ENCODE results near the gene CEMIP2. TPM values are rescaled to one million over a fixed set of nuclear protein-coding genes. Genes with fewer than 3 reads are reported as not detected.

CEMIP2 gene
- total RNA-seq, 3 donors from 2014 or later (not counting 1 experiment from before 2014, with no cell fraction given): 204 to 326 (median 230) TPM

DNA sequence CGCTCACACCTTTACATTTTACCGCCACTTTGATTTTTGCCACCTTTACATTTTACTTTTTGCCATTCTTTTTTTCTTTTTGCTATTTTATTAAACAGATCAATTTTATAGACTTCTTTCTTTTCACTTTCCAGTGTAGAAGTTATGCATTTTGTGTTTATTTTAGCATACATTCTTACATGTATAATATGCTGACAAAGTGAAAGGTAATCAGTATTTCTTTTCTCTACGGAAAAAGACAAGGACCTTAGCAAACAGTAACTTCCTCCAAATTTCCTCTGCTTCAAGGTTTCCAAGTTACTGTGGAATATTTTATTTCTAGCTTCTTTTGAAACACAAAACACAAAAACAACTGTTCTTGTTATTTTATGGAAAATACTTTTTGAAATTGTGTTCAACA is 97.0 kb downstream of the CEMIP2 start:
- intact Hi-C loops (cut with micrococcal nuclease): no loop called here
- Histone ChIP-seq H3K36me3 (ENCODE audit: control insufficient read depth, insufficient read depth, low read length) (no peaks in the 10 kb centered on the region), H3K9me3 (ENCODE audit: control insufficient read depth, insufficient read depth, low read length) (no peaks in the 10 kb centered on the region), H3K4me1 (ENCODE audit: control insufficient read depth, insufficient read depth, low read length) (no peaks in the 10 kb centered on the region), H3K27ac (ENCODE audit: low read length) (no peak overlapping the region), H3K27me3 (ENCODE audit: control insufficient read depth, insufficient read depth, low read length) (no peaks in the 10 kb centered on the region), H3K4me3 (ENCODE audit: low read length) (no peak overlapping the region)
- no peak for ATAC-seq
- peaks cover 0 to 12% of the 10 kb centered on the region in 2 donors for H3K4me1 Mint-ChIP-seq
- DNase-seq: no peak
- H3K4me3 Mint-ChIP-seq: no peak overlapping the region
- H3K36me3 Mint-ChIP-seq: no peaks in the 10 kb centered on the region
- no CpG with 5 or more reads among the region's 3 CpGs for WGBS (ENCODE audit: insufficient coverage)
- TF ChIP-seq, protein P1, sequence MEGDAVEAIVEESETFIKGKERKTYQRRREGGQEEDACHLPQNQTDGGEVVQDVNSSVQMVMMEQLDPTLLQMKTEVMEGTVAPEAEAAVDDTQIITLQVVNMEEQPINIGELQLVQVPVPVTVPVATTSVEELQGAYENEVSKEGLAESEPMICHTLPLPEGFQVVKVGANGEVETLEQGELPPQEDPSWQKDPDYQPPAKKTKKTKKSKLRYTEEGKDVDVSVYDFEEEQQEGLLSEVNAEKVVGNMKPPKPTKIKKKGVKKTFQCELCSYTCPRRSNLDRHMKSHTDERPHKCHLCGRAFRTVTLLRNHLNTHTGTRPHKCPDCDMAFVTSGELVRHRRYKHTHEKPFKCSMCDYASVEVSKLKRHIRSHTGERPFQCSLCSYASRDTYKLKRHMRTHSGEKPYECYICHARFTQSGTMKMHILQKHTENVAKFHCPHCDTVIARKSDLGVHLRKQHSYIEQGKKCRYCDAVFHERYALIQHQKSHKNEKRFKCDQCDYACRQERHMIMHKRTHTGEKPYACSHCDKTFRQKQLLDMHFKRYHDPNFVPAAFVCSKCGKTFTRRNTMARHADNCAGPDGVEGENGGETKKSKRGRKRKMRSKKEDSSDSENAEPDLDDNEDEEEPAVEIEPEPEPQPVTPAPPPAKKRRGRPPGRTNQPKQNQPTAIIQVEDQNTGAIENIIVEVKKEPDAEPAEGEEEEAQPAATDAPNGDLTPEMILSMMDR (IDR thresholded peaks at IDR 0.05): no peak
- no peaks in the 10 kb centered on the region for H3K9me3 Mint-ChIP-seq
- no peaks in the 10 kb centered on the region for H3K27me3 Mint-ChIP-seq (ENCODE audit: low read depth in 2 of 2)
- H3K27ac Mint-ChIP-seq: no peak overlapping the region

GRCh38 chr9:71670121-71670520 is 98.2 kb downstream of the CEMIP2 start:
- no peak for DNase-seq
- H3K4me3 Mint-ChIP-seq: no peak overlapping the region
- H3K4me1 Mint-ChIP-seq: peaks cover 0 to 6% of the 10 kb centered on the region in 2 donors
- intact Hi-C loops (cut with micrococcal nuclease): no loop called here
- H3K36me3 Mint-ChIP-seq: no peaks in the 10 kb centered on the region
- no peaks in the 10 kb centered on the region for H3K9me3 Mint-ChIP-seq
- TF ChIP-seq, protein P1 (IDR thresholded peaks at IDR 0.05): no peak
- H3K27me3 Mint-ChIP-seq (ENCODE audit: low read depth in 2 of 2): no peaks in the 10 kb centered on the region
- H3K27ac ChIP-seq (ENCODE audit: low read length): no peak overlapping the region
- H3K9me3 ChIP-seq (ENCODE audit: control insufficient read depth, insufficient read depth, low read length): no peaks in the 10 kb centered on the region
- no peaks in the 10 kb centered on the region for H3K36me3 ChIP-seq (ENCODE audit: control insufficient read depth, insufficient read depth, low read length)
- no peaks in the 10 kb centered on the region for H3K27me3 ChIP-seq (ENCODE audit: control insufficient read depth, insufficient read depth, low read length)
- H3K4me3 ChIP-seq (ENCODE audit: low read length): no peak overlapping the region
- H3K27ac Mint-ChIP-seq: no peak overlapping the region
- H3K4me1 ChIP-seq (ENCODE audit: control insufficient read depth, insufficient read depth, low read length): no peaks in the 10 kb centered on the region
- ATAC-seq: no peak
- 100% methylated on average over 1 of the region's 1 CpG for WGBS (ENCODE audit: insufficient coverage)

DNA sequence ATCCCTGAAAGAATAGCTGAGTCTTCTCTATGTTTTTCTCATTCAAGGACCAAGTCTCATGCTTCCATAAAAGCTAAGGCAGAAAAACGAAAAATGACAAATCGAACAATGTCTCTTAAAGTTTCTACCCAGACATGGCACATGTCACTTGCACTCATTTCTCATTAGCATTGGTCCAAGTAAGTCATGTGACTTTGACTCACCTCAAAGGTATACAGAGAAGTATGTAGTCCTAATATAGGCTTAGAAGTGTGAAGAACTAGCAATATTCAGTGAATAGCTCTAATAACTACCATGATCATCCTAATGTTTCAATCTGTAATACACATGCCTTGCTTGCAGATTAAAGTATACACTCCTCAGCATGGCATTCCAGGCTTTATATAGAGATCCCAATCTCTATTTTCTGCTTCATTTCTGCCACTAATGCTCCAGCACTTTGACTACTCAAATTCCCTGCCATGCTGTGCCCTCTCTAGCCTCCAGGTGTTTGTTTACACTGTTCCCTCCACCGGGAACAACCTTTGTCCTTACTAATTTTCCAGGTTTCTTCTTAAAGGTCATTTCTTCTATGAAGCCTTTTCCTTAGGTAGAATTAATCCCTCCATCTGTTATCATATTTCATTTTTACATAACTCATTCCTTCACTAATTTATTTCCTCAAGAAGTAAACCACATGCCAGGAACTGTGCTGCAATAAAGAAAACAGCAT is 98.9 kb downstream of the CEMIP2 start:
- WGBS (ENCODE audit: insufficient coverage): 100% methylated on average over 3 of the region's 3 CpGs
- ATAC-seq: no peak
- TF ChIP-seq, protein P1 (IDR thresholded peaks at IDR 0.05): no peak

GRCh38 chr9:71668717-71669116 is 99.6 kb downstream of the CEMIP2 start:
- WGBS (ENCODE audit: insufficient coverage): 88% methylated on average over 2 of the region's 2 CpGs
- intact Hi-C loops (cut with micrococcal nuclease): no loop called here
- TF ChIP-seq, protein P1 (IDR thresholded peaks at IDR 0.05): no peak
- no peak overlapping the region for H3K27ac ChIP-seq (ENCODE audit: low read length)
- no peak for DNase-seq
- Mint-ChIP-seq H3K4me1 (peaks cover 0 to 5% of the 10 kb centered on the region in 2 donors), H3K9me3 (no peaks in the 10 kb centered on the region), H3K27me3 (ENCODE audit: low read depth in 2 of 2) (no peaks in the 10 kb centered on the region), H3K4me3 (no peak overlapping the region), H3K36me3 (peaks cover 5% of the 10 kb centered on the region), H3K27ac (no peak overlapping the region)
- no peaks in the 10 kb centered on the region for H3K9me3 ChIP-seq (ENCODE audit: control insufficient read depth, insufficient read depth, low read length)
- ATAC-seq: no peak
- no peak overlapping the region for H3K4me3 ChIP-seq (ENCODE audit: low read length)
- no peaks in the 10 kb centered on the region for H3K4me1 ChIP-seq (ENCODE audit: control insufficient read depth, insufficient read depth, low read length)
- no peaks in the 10 kb centered on the region for H3K27me3 ChIP-seq (ENCODE audit: control insufficient read depth, insufficient read depth, low read length)
- no peaks in the 10 kb centered on the region for H3K36me3 ChIP-seq (ENCODE audit: control insufficient read depth, insufficient read depth, low read length)

More for the DNA sequence above, 98.9 kb downstream of the CEMIP2 start:
- H3K4me1 ChIP-seq (ENCODE audit: control insufficient read depth, insufficient read depth, low read length): no peaks in the 10 kb centered on the region
- H3K27ac Mint-ChIP-seq: no peak overlapping the region
- no peak overlapping the region for H3K4me3 Mint-ChIP-seq
- DNase-seq: no peak
- H3K9me3 ChIP-seq (ENCODE audit: control insufficient read depth, insufficient read depth, low read length): no peaks in the 10 kb centered on the region
- no peaks in the 10 kb centered on the region for H3K27me3 ChIP-seq (ENCODE audit: control insufficient read depth, insufficient read depth, low read length)
- H3K9me3 Mint-ChIP-seq: no peaks in the 10 kb centered on the region
- no peaks in the 10 kb centered on the region for H3K36me3 Mint-ChIP-seq
- H3K27ac ChIP-seq (ENCODE audit: low read length): no peak overlapping the region
- no peaks in the 10 kb centered on the region for H3K27me3 Mint-ChIP-seq (ENCODE audit: low read depth in 2 of 2)
- H3K4me3 ChIP-seq (ENCODE audit: low read length): no peak overlapping the region
- H3K36me3 ChIP-seq (ENCODE audit: control insufficient read depth, insufficient read depth, low read length): no peaks in the 10 kb centered on the region
- intact Hi-C loops (cut with micrococcal nuclease): no loop called here
- H3K4me1 Mint-ChIP-seq: peaks cover 0 to 1% of the 10 kb centered on the region in 2 donors

Data from natural killer cell (primary cell).